PFSK-1 (cell line): ENCODE data around the gene CFAP97D2.

ENCODE experiments used
- FOXP2 ChIP-seq: optimal IDR thresholded peaks from 2 replicates; pipeline ENCODE3; 2011; ENCODE audit warnings: borderline replicate concordance, control low read depth, inconsistent platforms; ENCODE audit not compliant: insufficient read depth; ENCODE audit errors: extremely low read length, extremely low read depth
- POLR2AphosphoS5 ChIP-seq: IDR thresholded peaks from 2 replicates; pipeline ENCODE4 v1.6.1; 2012; ENCODE audit warnings: low read depth, mild to moderate bottlenecking, control low read depth, low read length, moderate library complexity
- SIN3A ChIP-seq: IDR thresholded peaks from 2 replicates; pipeline ENCODE4 v1.6.1; 2012; ENCODE audit warnings: mild to moderate bottlenecking, low read length, moderate library complexity, borderline replicate concordance; ENCODE audit not compliant: insufficient read depth
- TAF1 ChIP-seq: IDR thresholded peaks from 2 replicates; pipeline ENCODE4 v1.6.1; 2012; ENCODE audit warnings: low read length, control low read depth, borderline replicate concordance; ENCODE audit not compliant: insufficient read depth
- TF ChIP-seq, protein P1 (sequence below), 2 experiments: IDR thresholded peaks; 2 replicates each; pipeline versions ENCODE4 v1.6.1 to v1.8.0; 2011 to 2012; ENCODE audit warnings: low read depth in 2 of 2, low read length in 2 of 2, control low read depth in 1 of 2, inconsistent platforms in 1 of 2, mild to moderate bottlenecking in 1 of 2, moderate library complexity in 1 of 2; ENCODE audit not compliant: insufficient read depth in 1 of 2

Gene CFAP97D2

DNA sequence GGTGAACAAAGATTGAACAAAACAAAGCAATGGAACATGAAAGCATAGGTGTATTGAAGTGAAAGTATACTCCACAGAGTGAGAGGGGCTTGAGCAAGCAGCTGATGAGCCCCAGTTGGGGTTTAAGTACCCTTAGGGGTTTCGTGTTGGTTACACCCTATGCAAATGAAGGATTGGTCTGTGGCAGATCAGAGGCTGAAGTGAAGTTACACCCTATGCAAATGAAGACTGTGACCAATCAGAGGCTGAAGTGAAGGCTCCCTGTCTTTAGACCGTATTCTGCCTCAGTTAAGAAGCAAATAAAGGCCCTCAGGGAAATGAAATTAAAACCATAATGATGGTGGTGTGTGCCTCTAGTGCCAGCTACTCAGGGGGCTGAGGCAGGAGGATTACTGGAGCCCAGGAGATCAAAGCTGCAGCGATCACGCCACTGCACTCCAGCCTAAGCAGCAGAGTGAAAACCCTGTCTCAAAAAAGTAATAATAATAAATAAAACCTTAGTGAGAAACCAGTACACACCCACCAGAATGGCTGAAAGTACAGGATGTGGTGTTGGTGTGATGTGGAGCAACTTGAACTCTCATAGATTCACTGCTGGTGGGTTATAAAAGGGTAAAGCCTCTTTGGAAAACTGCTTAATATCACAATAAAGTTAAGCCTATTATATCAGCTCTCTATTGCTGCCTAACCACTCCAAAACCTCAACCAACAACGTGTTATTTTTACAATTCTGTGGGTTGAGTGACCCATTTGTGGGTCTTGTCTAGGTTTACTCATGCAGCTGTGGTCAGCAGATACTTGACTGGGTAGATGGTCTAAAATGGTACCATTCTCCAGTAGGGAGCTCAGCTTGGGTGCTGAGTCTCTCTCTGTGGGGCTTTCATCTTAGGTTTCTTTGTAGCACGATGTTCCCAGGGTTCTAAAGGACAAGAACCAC lies 89.6 kb downstream of the CFAP97D2 start:
- TF ChIP-seq FOXP2 (no peak), SIN3A (no peak), TAF1 (no peak), POLR2AphosphoS5 (no peak)
- TF ChIP-seq, protein P1, sequence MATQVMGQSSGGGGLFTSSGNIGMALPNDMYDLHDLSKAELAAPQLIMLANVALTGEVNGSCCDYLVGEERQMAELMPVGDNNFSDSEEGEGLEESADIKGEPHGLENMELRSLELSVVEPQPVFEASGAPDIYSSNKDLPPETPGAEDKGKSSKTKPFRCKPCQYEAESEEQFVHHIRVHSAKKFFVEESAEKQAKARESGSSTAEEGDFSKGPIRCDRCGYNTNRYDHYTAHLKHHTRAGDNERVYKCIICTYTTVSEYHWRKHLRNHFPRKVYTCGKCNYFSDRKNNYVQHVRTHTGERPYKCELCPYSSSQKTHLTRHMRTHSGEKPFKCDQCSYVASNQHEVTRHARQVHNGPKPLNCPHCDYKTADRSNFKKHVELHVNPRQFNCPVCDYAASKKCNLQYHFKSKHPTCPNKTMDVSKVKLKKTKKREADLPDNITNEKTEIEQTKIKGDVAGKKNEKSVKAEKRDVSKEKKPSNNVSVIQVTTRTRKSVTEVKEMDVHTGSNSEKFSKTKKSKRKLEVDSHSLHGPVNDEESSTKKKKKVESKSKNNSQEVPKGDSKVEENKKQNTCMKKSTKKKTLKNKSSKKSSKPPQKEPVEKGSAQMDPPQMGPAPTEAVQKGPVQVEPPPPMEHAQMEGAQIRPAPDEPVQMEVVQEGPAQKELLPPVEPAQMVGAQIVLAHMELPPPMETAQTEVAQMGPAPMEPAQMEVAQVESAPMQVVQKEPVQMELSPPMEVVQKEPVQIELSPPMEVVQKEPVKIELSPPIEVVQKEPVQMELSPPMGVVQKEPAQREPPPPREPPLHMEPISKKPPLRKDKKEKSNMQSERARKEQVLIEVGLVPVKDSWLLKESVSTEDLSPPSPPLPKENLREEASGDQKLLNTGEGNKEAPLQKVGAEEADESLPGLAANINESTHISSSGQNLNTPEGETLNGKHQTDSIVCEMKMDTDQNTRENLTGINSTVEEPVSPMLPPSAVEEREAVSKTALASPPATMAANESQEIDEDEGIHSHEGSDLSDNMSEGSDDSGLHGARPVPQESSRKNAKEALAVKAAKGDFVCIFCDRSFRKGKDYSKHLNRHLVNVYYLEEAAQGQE (IDR thresholded peaks at IDR 0.05; ENCODE audit: insufficient read depth in 1 of 2, low read depth in 2 of 2, low read length in 2 of 2): no peak

- TF ChIP-seq SIN3A: no peak
- TF ChIP-seq TAF1: no peak
- TF ChIP-seq, protein P1 (IDR thresholded peaks at IDR 0.05; ENCODE audit: insufficient read depth in 1 of 2, low read depth in 2 of 2, low read length in 2 of 2): no peak
- TF ChIP-seq POLR2AphosphoS5: no peak
- TF ChIP-seq FOXP2: no peak
Observed at GRCh38 chr13:114269281-114269770, 90.3 kb downstream of the CFAP97D2 start.
